GM21390 (cell line): ENCODE results near the gene HSPG2.
"Not testable (repeated sequence)": the region's sequence is repeated elsewhere in the genome, so short reads cannot be mapped to it uniquely, and the experiment has no call there.

Source experiments
- ATAC-seq: cut with Tn5 transposase; IDR thresholded peaks from one replicate; pipeline ENCODE4 v1.9.1; 2021; ENCODE audit not compliant: unreplicated experiment

HSPG2 gene

DNA sequence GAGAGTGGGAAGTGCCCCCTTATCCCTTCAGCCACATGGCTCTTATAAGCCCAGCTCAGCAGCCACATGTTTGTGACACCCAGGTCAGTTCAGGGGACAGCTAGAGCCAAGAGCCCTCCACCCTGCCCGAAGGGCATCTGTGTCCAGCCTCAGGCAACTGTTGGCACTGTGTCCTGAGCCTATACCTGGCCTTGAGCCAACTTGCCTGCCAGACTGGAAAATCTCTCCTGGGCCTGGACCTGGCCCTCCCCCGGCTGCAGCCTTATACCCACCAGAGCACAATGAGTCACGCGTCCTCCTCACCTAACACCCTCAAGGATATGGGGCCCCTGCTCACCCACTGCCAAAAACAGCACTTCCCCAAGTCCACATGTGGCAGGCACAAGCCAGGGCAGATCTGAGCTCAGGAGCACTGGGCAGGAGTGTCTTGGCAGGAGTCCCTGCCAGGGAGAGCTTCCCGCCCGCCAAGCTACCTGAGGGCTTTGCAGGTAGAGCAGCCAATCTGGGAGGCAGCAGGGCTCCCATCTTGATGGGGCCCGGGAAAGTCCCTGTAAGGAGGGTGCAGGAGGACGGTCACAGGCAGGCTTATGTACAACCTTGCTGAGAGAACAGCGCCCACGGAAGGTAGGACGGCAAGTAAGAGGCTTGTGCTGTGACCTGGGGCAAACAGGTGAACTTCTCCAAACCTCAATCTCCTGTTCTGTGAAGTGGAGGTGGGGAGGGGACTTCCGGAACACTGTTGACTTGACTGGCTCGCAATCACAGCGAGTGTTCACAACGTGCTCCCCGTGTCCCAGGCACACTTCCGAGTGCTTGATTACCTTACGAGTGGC is 19.8 kb upstream of the HSPG2 start:
- ATAC-seq: no peak

DNA sequence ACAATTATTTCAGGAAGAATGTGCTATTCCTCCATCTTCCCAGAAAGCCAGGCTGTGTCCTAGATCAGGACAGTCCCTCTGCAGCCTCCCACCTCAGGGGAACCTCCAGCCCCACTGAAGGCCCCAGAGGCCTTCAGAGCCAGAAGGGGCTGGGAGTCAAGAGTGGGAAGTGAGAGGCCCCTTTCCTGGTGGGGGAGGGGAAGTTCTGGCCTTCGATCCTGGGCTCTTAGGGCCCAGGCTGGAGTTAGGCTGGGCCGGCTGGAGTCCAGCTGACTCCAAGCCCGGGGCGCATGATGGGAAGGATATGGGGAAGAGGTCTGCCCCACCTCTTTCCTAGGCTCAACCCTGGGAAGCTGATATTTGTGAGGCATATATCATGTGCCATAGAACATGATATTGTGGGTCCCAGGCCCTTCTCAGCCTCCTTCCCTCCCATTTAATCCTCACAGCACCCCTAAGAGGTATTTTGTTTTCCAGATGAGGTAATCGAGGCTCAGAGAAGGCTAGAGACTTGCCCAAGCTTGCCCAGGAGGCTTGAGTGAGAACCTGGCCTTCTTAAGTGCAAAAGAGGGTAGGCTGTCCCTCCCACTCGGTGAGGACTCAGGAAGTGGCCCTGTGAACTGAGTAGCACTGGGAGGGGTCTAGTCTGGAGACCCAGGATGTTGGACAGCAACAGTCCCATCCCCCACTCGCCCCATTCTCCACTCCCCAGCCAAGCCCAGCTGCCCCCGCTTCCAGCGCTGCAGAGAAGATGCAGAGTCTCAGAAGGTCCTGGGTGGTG is 18.6 kb upstream of the HSPG2 start:
- no peak for ATAC-seq

DNA sequence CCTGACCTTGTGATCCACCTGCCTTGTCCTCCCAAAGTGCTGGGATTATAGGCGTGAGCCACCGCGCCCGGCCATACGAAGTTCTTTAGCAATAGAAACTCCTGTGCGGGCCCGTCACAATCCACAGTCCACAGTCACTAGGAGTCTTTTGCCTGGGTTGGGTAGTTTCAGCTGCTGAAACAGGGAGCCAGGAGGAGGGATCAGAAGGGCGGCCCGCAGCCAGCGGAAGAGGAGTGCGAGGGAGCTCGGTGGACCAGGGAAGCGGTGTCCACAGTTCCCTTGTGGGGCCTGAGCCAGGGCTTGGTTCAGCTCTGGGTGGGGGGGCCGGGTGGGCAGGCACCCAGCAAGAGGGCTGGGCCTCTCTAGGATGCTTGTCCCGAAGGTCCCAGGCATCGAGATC is 17.9 kb upstream of the HSPG2 start:
- ATAC-seq: no peak

DNA sequence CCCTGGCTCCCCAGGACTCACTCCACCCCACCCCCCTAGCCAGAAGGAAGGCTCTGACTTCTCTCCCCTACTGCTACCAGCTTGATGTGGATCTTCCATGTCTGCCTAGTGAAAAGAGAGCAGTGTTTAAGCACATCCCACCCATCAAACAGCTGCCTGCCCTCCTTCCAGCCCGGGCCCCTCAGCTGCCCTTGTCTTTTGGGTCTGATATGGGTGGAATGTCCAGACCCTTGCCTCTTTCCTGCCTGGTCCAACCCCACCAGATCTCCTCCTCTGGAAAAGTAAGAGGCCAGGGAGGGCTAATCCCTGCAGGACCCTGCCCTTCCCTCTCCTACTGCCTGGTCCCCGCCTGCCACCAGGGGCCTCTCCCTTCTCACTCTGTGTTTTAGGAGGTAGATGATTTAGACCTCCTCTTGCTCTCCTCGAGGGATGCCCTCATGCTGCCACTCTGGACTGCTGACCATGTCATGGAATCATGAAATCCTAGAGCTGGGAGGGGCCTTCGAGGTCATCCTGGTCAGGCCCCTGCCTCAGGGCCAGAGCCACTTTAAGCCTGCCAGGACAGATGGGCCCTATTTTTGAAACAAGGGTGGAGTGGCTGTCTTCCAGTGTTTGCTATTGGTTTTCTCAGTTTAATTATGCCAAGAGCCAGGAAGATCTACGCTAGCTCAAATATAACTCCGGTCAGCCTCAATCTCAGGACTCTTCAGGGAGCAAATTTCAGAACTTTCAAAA is 15.8 kb upstream of the HSPG2 start:
- ATAC-seq: no peak

DNA sequence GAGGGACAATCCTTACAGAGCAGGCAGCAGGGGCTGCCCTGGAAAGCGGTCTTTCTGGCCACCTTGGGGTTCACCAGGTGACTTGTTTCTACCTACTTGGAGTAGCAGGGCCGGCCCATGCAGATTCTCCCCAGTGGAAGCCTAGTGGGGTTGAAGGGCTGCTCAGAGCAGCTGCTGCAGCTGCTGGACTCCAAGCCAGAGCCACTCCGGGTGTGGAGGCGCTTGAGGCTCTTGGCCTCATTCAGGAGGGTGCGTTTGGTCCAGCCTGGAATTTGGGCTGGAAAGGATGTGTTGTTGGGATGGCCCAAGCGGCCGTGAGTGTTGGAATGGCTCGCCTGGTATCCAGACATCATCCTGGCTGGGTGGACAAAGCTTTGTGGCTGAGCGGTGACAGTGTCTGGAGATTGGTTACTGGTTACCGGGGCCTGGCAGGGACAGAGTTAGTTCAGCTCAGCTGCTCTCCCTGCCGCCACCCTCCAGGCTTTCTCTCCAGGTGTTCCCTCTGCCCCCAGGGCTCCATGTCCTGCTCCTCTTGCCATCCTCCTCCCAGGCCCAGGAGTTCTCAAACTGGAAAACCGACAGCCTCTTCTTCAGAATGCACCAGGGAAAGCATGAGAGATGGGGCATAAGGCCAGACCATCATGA is 14.2 kb upstream of the HSPG2 start:
- ATAC-seq: no peak

DNA sequence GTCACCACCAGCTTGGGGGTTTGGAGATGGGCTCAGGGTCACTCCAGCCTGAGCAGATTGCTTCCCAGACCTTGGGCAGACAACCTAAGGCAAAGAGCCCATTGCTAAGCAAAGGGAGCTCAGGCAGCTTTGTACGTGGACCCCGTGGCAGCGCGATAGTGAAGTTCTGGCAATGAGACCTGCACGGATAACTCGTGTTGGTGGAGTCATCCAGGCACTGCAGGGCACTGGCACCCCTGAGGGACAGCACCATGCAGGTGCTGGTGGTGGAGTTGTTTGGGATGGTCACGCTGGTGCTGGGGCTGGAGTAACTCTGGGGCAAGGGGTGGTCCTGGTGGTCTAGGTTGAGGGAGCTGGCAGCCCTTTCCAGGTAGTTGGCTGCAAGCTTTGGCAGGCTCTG is 13.6 kb upstream of the HSPG2 start:
- no peak for ATAC-seq

DNA sequence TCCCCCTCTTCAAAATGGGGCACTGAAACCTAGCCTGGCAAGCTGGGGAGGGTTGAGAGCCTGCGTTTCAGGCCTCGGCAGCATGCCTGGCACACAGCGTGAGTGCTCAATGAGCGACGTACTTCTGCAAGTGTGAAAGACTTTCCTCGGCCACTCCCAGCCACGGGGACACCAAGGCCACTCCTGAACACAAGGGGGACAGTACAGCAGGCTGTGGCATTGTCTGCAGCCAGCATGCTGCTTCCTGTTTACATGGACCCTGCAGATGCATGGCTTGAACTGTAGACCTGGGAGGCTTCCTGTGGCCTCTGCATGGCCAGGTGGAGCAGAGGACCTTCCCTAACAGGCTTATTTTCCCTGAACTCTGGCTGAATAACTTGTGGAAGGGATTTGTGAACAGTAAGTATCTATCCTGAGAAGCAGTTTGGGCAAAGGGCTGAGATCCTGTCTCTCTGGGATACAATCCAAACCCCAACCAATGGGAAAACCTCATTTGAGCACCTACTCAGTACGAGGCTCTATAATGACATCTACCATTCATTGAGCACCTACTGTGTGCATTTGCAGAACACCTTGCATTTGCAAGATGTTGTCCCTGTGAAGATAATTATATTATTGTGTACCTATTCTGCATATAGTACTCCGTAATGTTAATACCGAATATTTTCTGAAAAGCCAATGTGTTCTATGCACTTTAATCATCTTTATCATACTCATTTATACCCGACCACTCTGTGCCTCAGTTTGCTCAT is 9.9 kb upstream of the HSPG2 start:
- ATAC-seq: no peak

DNA sequence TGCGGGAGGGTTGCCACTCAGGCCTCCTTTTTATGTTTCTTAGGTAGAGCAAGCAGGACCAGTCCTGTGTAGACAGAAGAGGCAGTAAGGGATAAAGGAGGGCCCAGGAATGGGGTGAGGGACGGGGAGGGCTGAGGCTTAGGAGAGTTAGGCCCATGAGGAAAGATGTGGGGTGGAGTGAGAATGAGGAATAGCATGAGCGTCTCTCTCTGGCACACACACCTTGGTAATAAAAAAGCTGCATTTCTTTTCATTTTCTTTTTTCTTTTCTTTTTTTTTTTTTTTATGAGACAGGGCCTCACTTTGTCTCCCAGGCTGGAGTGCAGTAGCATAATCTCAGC is 7.6 kb upstream of the HSPG2 start:
- no peak for ATAC-seq

DNA sequence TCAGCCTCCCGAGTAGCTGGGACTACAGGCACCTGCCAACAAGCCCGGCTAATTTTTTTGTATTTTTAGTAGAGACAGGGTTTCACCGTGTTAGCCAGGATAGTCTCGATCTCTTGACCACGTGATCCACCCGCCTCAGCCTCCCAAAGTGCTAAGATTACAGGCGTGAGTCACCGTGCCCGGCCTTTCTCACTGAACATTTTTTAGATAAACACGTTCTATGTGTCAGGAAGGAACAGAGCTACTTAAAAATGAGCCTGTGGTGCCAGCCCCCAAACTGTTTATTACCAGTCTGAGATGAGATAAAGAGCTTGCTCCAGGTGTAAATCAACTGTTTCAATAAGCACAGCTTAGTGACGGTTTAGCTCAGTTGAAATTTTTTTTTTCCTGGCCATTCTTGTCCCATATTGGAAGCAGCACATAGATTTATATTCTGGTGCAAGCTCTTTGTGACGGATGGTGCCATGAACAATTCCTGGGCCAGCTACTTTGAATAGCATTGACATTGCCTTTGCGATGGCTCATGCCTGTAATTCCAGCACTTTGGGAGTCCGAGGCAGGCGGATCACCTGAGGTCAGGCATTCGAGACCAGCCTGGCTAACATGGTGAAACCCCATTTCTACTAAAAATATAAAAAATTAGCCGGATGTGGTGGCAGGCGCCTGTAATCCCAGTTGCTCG is 6.0 kb upstream of the HSPG2 start:
- not testable (repeated sequence) for ATAC-seq

DNA sequence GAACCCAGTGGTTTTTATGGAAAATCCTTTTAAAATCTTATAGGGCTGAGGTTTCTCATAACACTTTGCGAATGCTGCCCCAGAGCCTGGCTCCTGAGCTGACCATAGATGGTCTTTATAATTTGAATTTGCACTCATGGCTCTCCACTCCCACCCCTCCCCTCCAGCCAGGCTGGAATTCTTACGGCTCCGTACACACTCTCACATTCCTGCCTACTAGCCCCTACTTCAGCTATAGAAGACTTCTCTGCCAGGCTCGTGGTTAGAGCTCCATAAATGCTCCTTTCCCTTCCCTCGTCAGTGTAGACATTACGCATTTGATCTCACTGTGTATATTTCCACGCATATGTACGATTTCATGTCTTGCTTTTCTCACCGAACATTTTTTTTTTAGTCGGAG is 5.4 kb upstream of the HSPG2 start:
- ATAC-seq: no peak

DNA sequence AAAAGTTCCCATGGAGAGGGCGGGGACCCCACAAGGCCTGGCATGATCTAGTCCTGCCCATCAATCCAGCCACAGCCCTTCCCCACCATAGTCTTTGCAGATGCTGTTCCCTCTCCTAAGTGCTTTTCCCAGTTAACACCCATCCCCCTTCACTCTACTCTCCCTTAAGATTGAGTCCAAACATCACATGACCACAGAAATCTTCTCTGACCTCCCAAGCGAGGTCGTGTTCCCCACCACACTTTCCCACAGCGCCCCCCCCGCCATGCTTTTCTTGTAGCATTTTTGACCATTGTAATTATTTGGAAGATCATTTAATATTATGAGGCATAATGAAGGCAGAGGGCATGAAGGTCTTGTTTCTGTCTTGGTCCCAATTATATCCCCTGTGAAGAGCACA is 4.3 kb upstream of the HSPG2 start:
- no peak for ATAC-seq

DNA sequence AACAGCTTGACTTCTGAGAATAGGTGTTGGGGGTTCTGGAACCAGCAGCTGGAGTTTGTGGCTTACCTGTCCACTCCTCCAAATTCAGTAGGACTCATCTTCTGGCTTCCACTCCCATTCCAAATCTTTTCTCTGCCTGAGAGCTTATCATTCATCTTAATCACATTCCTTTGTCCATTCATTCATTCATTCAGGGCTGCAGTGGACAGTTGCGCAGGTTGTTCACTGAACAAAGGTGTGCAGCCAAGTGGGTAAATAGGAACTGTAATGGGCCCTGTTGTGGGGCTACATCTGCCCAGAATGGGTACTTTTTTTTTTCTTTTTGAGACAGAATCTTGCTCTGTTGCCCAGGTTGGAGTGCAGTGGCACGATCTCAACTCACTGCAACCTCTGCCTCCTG is 3.4 kb upstream of the HSPG2 start:
- no peak for ATAC-seq

DNA sequence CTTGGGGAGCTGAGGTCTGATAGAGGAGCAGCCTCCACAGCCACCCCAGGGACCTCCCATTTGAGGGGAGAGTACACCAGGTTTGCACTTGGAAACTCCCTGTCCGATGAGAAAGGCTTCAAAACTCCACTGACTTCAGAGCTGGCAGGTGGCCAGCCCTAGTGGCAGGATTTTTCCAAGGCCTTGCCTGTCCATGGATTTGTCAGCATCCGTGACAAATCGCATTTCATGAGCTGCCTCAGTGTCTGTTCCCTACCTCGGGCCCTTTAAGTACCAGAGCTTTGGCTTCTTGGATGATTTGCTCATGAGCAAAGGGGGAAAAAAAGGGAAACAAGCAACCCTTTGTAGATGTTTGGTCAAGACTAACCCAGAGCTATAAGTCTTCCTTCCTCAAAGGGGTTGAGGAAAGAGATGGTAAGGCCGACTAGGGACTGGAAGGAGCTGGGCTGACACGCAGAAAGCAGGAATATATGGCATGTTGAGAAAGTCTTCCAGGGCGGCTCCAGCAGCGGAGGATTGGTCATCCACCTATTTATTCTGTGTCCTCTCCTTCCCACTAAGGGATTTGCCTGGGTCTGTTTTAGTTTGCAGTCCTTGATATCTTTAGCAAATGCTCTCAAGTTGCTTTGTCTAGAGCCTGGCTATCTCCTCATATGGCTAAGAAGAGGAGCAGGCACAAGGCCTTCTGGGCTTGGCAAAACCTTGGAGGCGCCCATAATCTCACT is 2.7 kb upstream of the HSPG2 start:
- no peak for ATAC-seq

DNA sequence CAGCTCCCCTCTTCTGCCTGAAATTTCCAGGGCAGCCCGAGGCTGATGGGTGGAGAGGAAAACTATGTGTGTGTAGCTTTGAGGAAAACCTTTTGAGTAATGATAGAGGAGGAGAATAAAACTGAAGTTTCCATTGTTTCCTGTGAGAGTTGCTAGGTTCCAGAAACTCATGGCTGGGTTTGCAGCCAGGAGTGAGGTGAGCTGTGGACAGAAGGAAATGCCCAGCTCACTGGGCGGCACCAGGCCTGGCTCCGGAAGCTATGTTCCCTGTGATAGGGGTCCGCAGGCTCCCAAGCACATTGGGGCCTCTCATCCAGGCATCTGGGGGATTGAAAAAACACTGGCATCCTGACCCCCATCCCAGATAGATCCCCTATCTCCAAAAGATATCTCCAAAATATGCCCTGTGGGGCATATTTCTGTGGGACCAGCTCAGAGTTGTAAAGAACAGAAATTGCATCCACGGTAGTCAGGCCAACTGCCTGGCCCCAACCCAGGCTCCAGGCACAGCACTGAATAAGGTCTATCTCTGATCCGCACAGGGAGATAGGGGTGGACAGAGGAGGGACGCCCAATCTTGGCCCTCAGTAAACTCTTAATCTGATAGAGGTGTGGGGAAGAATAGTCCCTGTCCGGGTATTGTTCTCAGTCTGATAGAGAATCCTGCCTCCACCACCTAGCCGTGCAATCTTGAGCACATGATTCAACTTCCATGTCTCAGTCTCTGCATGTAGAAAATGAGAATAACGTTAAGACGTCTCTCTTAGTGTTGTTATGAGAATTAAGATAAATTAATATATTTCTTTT is 1.8 kb upstream of the HSPG2 start:
- no peak for ATAC-seq

DNA sequence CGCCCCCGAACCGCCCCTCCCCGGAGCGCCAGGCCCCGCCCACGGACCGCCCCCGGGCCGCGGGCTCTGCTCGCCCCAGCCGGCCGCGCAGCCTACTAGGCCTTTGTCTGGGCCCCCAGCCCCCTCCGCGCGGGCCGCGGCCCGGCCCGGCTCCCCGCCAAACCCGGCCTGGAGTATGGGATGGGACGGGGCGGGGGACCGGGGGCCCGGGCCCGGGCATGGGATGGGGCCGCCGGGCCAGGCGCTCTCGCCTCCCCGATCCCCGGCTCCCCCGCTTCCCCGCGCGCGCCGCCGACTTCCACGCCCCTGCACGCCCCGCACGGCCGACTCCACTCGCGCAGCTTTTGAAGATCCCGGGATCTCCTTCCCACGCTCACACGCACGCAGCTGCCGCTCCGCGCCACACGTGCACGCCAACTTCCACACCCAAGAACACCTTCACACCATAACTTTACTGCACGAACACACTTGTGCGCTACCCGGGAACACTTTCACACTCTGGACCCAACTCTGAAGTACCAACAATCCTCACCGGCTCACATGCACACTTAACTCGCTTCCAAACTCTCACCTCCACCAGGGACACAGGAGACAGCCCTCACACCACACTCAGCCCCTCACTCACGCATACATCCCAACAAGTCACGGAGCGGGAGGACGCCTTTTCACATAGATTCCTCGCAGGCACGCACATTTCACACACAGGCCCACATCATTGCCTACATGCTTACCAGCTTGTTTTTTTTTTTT is 437 bp upstream of the HSPG2 start:
- no peak for ATAC-seq

DNA sequence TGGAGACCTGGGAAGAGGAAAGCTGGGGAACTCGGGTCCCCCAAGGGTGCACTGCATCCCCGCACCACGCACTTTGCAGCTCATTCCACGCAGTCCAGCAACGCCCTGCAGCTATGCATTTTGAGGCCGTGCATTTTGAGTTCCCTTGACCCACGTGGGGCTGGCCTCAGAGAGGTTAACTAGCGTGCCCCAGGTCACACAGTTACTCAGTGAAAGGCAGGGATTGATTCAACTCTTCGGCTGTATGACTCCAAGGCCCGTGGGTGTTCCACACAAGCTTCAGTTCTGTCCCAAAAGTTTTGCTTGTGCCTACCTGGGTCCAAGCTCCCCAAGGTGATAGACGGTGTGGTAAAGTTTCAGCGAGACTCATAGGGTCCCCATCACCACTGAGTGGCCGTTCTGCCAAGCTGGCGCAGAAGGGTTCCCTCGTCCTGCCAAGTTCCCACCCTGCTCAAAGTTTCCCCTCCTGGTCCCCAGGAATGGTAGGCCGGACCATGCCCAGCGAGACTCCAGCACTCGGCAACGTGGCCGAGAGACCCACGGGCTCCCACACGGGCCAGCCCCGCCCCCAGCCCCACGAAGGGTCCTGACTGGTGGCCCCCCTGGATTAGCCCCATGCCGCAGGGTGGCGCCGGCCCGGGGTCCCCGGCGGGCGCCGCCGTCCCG is 611 bp downstream of the HSPG2 start:
- ATAC-seq: no peak

DNA sequence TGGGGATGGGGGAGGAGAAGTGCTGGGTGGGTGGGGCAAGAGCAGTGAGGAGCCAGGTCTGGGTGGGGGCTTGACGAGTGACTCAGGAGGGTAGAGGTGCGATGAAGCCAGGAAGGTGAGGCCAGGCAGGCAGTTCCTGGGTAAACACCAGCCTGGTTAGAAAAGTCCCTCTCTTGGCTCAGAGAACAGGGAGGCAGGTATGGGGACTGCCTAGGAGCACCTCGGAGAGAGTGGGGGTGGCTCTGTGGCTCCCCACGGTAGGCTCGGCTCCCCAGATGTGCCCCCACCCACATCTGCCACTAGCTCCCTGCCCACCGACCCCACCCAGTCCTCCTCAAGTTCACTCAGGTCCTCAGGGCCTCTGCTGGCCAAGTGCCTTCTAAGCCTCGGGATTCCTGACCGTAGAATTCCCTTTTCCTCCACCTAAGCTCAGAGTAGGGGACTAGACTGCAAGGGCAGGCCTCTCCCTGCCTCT is 1.2 kb downstream of the HSPG2 start:
- no peak for ATAC-seq
